Eye (tissue), 1 donor: ENCODE data around the gene CD177.
"Not testable (repeated sequence)": the region's sequence is repeated elsewhere in the genome, so short reads cannot be mapped to it uniquely, and the experiment has no call there.

Experiments
- DNase-seq: peaks from one replicate; pipeline ENCODE4 v3.0.0-alpha.2; 2015

Gene CD177

GRCh38 chr19:43336508-43336907 is 17.0 kb upstream of the CD177 start:
- DNase-seq: not testable (repeated sequence)

- no peak for DNase-seq
These were observed 15.7 kb upstream of the CD177 start for GRCh38 chr19:43337737-43338136.

DNA sequence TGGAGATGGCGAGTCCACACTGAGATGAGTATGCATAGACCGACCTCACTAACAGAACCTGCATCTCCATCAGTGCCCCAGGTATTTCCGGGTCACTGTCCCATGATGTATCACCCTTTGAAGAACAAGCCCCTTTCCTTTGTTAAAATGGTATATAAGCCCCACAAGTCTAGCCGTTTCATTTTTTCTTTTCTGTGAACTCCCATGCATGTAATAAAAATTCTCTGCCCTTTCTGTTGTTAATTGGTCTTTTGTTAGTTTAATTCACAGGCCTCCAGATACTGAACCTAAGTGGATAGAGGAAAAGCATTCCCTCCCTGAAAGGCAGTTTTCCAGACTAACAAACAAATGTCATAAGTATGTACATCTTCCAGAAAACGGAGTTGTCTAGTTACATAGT is 15.0 kb upstream of the CD177 start:
- DNase-seq: no peak

- not testable (repeated sequence) for DNase-seq
These were observed 14.1 kb upstream of the CD177 start for GRCh38 chr19:43339243-43339930.

DNA sequence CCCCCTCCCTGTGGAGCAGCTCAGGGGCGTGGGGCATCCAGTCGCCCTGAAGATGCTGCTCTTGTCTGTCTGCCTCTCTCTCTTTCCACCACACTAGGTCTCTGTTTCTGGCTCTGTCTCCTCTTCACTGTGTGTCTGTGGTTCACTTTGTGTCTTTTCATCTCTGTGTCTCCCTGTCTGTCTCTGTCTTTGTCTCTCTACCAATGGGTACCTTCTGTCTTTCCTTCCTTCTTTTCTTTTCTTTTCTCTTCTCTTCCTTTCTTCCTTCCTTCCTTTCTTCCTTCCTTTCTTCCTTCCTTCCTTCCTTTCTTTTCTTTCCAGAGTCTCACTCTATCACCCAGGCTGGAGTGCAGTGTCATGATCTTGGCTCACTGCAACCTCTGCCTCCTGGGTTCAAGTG is 13.4 kb upstream of the CD177 start:
- not testable (repeated sequence) for DNase-seq

GRCh38 chr19:43341098-43341497 is 12.4 kb upstream of the CD177 start:
- not testable (repeated sequence) for DNase-seq

DNA sequence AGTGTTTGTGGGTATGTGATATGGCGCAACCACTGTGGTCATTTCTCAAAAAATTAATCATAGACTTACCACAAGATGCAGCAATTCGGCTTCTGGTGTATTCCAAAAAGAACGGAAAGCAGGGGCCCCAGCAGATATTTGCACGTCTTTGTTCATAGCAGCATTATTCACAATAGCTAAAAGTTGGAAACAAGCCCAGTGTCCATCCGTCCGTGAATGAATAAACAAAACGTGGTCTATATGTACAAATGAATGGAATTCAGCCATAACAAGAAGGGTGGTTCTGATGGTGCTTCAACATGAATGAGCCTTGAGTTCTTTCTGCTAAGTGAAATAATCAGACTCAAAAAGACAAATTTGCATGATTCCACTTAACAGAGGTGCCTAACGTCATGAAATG is 11.4 kb upstream of the CD177 start:
- peak; percentile 43 for DNase-seq

GRCh38 chr19:43344347-43344925 is 9.1 kb upstream of the CD177 start:
- DNase-seq: not testable (repeated sequence)

GRCh38 chr19:43349813-43350212 is 3.7 kb upstream of the CD177 start:
- not testable (repeated sequence) for DNase-seq

DNA sequence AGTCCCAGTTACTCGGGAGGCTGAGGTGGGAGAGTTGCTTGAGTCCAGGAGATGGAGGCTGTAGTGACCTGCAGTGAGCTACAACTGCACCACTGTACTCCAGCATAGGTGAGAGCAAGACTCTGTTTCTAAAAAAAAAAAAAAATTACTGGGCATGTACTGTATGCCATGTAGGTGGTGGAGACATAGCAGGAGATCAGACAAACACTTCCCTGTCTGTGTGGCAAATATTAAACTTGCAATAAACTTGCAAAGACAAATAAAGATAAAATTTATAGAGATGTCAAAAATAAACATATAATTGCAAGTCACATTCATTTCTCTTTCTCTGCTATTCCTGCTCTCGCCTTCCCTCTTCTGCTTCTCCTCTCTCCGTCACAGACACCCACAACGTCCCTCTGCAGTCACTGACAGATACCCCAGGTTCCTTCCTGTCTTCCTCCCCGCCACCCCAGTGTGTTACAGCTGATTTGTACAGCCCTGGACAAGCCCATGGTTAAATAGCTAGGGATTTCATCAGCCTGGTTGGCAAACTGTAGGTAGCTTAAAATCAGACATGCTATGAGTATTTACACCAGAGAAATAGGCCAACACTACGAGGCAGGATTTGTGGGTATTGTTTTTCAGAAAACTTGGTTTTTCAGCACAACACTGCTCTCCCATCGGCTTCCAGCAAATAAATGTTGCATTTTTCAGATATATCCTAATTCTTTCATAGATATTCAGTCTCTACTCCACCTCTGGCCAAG is 1.3 kb upstream of the CD177 start:
- DNase-seq: no peak

- DNase-seq: peak; percentile 37
These were observed 780 bp downstream of the CD177 start for GRCh38 chr19:43354305-43354627.

GRCh38 chr19:43356749-43357148 is 3.3 kb downstream of the CD177 start:
- DNase-seq: not testable (repeated sequence)

- DNase-seq: no peak
These were observed 8.7 kb downstream of the CD177 start for GRCh38 chr19:43362179-43362578.

GRCh38 chr19:43362745-43363144 is 9.3 kb downstream of the CD177 start:
- DNase-seq: no peak

GRCh38 chr19:43365677-43366076 is 12.2 kb downstream of the CD177 start:
- DNase-seq: not testable (repeated sequence)

GRCh38 chr19:43367822-43368221 is 14.3 kb downstream of the CD177 start:
- DNase-seq: no peak

GRCh38 chr19:43368897-43369296 is 15.4 kb downstream of the CD177 start:
- not testable (repeated sequence) for DNase-seq

- no peak for DNase-seq
These were observed 18.4 kb downstream of the CD177 start for GRCh38 chr19:43371909-43372308.

GRCh38 chr19:43372462-43372861 is 19.0 kb downstream of the CD177 start:
- no peak for DNase-seq

DNA sequence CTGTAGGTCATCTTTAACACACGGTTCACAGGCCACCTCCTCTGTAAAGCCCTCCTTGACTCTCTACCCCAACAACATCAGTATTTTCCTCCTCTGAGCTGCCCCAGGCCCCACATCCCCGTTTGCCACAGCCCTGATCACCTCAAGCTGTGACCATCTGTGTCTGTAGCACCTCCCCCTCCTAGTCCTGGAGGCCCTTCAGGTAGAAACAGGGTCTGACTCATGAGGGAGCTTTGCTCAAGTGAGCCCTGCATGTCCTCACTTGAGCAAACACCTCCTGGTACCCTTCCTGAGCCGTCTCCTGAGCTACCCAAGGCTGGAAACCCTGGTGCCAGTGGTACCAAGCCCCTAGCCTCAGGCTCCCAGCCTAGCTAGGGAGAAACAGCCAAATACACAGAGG is 24.1 kb downstream of the CD177 start:
- not testable (repeated sequence) for DNase-seq

DNA sequence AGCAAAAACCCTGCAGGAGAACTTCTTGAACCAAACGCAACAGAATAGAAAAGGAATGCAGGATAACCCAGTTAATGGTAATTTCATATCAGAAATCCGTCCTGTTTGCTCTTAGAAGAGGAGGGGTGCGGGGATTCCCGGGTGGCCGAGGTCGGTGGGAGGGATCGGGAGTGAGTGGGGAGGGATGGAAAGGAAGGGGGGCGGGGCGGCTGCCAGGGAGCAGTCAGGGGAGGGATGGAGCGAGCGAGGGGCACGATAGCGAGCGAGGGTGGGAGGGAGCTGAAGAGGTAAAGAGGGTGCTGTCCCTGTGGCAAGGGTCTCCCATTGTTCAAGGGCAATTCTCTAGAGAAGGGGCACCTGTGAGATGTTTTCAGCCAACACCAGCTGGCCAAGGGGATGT is 26.5 kb downstream of the CD177 start:
- no peak for DNase-seq

DNA sequence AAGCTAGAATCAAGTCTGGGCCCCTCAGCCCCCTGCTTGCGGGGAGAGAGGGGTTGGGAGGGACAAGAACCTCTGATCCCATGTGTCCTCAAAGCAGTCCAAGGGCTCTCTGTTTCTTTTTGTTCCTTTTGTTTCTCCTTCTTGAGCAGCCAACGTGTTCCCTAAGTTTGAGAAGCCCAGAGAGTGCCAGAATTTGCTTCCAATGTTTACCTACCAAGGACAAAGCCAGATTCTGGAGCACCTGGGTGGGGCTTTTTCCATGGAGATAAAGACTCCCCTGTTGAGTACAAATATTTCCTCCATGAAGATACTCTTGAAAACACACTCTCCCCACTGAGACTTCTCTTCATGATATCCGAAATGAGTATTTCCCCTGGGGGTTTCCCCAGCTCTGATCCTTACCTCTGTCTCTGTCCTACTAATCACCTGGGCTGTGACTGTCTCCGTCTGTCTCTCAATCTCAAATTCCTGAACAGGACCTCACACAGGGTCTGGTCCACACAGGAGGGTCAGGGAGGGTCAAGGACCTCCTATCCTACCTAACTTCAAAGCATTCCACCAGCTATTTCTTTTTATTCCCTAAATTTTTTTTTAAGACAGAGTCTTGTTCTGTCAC is 27.4 kb downstream of the CD177 start:
- DNase-seq: no peak

DNA sequence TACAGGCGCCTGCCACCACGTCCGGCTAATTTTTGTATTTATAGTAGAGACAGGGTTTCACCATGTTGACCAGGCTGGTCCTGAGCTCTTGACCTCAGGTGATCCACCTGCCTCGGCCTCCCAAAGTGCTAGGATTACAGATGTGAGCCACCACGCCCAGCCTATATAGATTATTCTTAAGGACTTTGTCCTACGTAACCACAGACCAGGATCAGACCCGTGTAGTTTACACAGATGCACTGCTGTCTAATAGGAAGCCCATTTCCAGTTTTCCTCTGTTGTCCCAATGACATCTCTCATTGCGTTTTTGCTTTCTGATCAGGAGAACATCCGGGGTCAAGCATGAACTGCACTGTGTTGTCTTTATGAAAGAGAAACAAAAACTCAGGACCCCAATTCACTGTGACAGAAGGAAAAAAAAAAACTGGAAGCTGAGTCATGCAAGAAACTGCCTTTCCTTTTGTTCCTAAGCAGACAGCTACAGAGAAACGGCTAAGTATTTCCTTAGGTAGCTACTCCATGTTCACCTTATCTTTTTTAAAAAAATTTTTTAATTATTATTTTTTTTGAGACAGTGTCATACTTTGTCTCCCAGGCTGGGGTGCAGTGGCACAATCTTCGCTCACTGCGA is 29.2 kb downstream of the CD177 start:
- not testable (repeated sequence) for DNase-seq
